Right lobe of liver (tissue), 6 donors: ENCODE results near the gene TF. TPM values are rescaled to one million over a fixed set of nuclear protein-coding genes. Genes with fewer than 3 reads are reported as not detected.

Experiments
- ATAC-seq, 4 donors: fragments of 200-7000 bp; cut with Tn5 transposase; one replicate each; pipeline ENCODE4 v1.9.1; 2020; ENCODE audit warnings: mild to moderate bottlenecking in 4 of 4, moderate library complexity in 4 of 4
- DNase-seq, 3 donors: peaks; one replicate each; pipeline ENCODE4 v3.0.0-alpha.2; 2020
- H3K27ac ChIP-seq, 3 donors: fragments of 200-600 bp; one replicate each; pipeline ENCODE4 v1.8.0; 2022
- H3K27me3 ChIP-seq, 2 donors: fragments of 200-600 bp; one replicate each; pipeline ENCODE4 v1.8.0; 2022
- H3K36me3 ChIP-seq, 4 donors: fragments of 200-600 bp; sonication (generic) in 1 of 4; one replicate each; pipeline versions ENCODE4 v1.5.1 to v1.8.0; 2017 to 2022; ENCODE audit warnings: control low read depth in 1 of 4
- H3K4me1 ChIP-seq, 4 donors: fragments of 200-600 bp; sonication (generic) in 1 of 4; one replicate each; pipeline versions ENCODE4 v1.5.1 to v1.8.0; 2017 to 2022; ENCODE audit warnings: control low read depth in 1 of 4
- H3K4me3 ChIP-seq, 3 donors: fragments of 200-600 bp; one replicate each; pipeline ENCODE4 v1.8.0; 2022
- H3K9me3 ChIP-seq, 4 donors: fragments of 200-600 bp; sonication (generic) in 1 of 4; one replicate each; pipeline versions ENCODE4 v1.5.1 to v1.8.0; 2017 to 2022; ENCODE audit warnings: control low read depth in 1 of 4
- CTCF ChIP-seq, 4 donors: fragments of 200-600 bp in 3 of 4; fragments of 450-650 bp in 1 of 4; IDR thresholded peaks; one replicate each; pipeline versions ENCODE4 v1.5.1 to v1.8.0; 2016 to 2022; ENCODE audit warnings: antibody characterized with exemption in 4 of 4, mild to moderate bottlenecking in 2 of 4
- POLR2A ChIP-seq: fragments of 450-650 bp; IDR thresholded peaks from one replicate; pipeline ENCODE4 v1.6.1; 2017; ENCODE audit warnings: antibody characterized with exemption, mild to moderate bottlenecking
- WGBS: methylation state at CpG from one replicate; pipeline ENCODE4 v1.1.6; 2018; ENCODE audit warnings: low coverage, low lambda C conversion rate; ENCODE audit not compliant: insufficient coverage; ENCODE audit errors: missing lambda C conversion rate; 5-methylcytosine and 5-hydroxymethylcytosine counted together
- intact Hi-C, 2 donors: fragments of 100-400 bp; cut with DNase I; formaldehyde crosslinking; loops; one replicate each; pipeline versions ENCODE4 v1.11.2 to v1.14.1; 2022
- total RNA-seq, 6 experiments: library from RNA; depleted of rRNA in 2 of 6; stranded (reverse); fragments of >200 nt in 2 of 6; fragmentation: NEBNext Ultra II Directional in 3 of 6; extraction: Animal tissue kit (Norgen Biotek cat#: 25700) in 3 of 6; gene quantifications; one replicate each; pipeline versions ENCODE4 v1.1.0 to v1.2.4, GENCODE V29; 2016 to 2023
- donor health status: DM: no; HTN: yes; CAD: no.
- donor health status: DM: no; HTN: no; CAD: no.
- donor health status: DM: no; HTN: no; CAD: no.
- donor health status: DM: no; HTN: yes; CAD: no.
- donor health status: DM: no; HTN: yes; CAD: no.

TF gene
- total RNA-seq, 6 experiments from 2014 or later, result 2,871 to 25,349 (median 17,684) TPM

GRCh38 chr3:133754973-133755828 lies 9.0 kb downstream of the TF start:
- ATAC-seq, result peak in 2 of 4 donors; percentile 0 to 1
- H3K27me3 ChIP-seq, result no peaks in the 10 kb centered on the region
- no peaks in the 10 kb centered on the region for H3K9me3 ChIP-seq
- H3K4me3 ChIP-seq, result no peak overlapping the region
- intact Hi-C loops, result loop anchor here in 1 of 2 donors (5.0 kb wide), 1 partner anchor 93 kb away; the partner anchor contains the start of gene TOPBP1
- DNase-seq, result no peak
- peaks cover 0 to 12% (median 4%) of the 10 kb centered on the region in 4 donors for H3K4me1 ChIP-seq
- TF ChIP-seq POLR2A (no peak), CTCF (IDR thresholded peaks at IDR 0.05) (no peak)
- H3K36me3 ChIP-seq, result peaks cover 0 to 94% (median 42%) of the 10 kb centered on the region in 4 donors
- WGBS, result 59% methylated on average over 5 of the region's 10 CpGs
- no peak overlapping the region for H3K27ac ChIP-seq

- TF ChIP-seq CTCF (IDR thresholded peaks at IDR 0.05) (no peak), POLR2A (no peak)
- DNase-seq, result peak in 1 of 3 donors; percentile 65
- H3K27me3 ChIP-seq, result no peaks in the 10 kb centered on the region
- ATAC-seq, result peak; percentile 1 to 39 (median 2)
- H3K4me1 ChIP-seq, result peaks cover 0 to 6% (median 0%) of the 10 kb centered on the region in 4 donors
- H3K36me3 ChIP-seq, result peaks cover 0 to 100% (median 46%) of the 10 kb centered on the region in 4 donors
- H3K9me3 ChIP-seq, result no peaks in the 10 kb centered on the region
- intact Hi-C loops, result no loop called here
- WGBS, result 36% methylated on average over 8 of the region's 20 CpGs
- H3K4me3 ChIP-seq, result no peak overlapping the region
- H3K27ac ChIP-seq, result no peak overlapping the region
These were observed 10.8 kb downstream of the TF start for GRCh38 chr3:133756716-133757694.

GRCh38 chr3:133757701-133758567 lies 11.7 kb downstream of the TF start:
- Histone ChIP-seq H3K36me3 (peaks cover 0 to 100% (median 45%) of the 10 kb centered on the region in 4 donors), H3K4me1 (no peaks in the 10 kb centered on the region), H3K27ac (no peak overlapping the region), H3K27me3 (no peaks in the 10 kb centered on the region), H3K9me3 (no peaks in the 10 kb centered on the region), H3K4me3 (no peak overlapping the region)
- WGBS, result 38% methylated on average over 5 of the region's 6 CpGs
- TF ChIP-seq CTCF (IDR thresholded peaks at IDR 0.05) (no peak), POLR2A (no peak)
- intact Hi-C loops, result no loop called here
- DNase-seq, result no peak
- ATAC-seq, result peak in 1 of 4 donors; percentile 6

GRCh38 chr3:133758568-133758928 lies 12.4 kb downstream of the TF start:
- Histone ChIP-seq H3K9me3 (no peaks in the 10 kb centered on the region), H3K4me3 (no peak overlapping the region), H3K4me1 (no peaks in the 10 kb centered on the region), H3K36me3 (peaks cover 0 to 100% (median 45%) of the 10 kb centered on the region in 4 donors), H3K27me3 (no peaks in the 10 kb centered on the region), H3K27ac (no peak overlapping the region)
- 37% methylated on average over 1 of the region's 1 CpG for WGBS
- intact Hi-C loops, result no loop called here
- no peak for DNase-seq
- no peak for ATAC-seq
- TF ChIP-seq CTCF (IDR thresholded peaks at IDR 0.05), result no peak
- no peak for TF ChIP-seq POLR2A
